Progenitor cell of endocrine pancreas (in vitro differentiated cells): Measurements from ENCODE around the gene SRPK2. TPM values are rescaled to one million over a fixed set of nuclear protein-coding genes. Genes with fewer than 3 reads are reported as not detected.
"Not testable (repeated sequence)": the region's sequence is repeated elsewhere in the genome, so short reads cannot be mapped to it uniquely, and the experiment has no call there.

Experiments
- DNase-seq: peaks from one replicate; pipeline ENCODE4 v3.0.0; 2021; ENCODE audit warnings: low spot score; ENCODE audit not compliant: unreplicated experiment
- H3K27ac Mint-ChIP-seq: 2 replicates; pipeline ENCODE4 v1.8.0; 2021; ENCODE audit warnings: mild to moderate bottlenecking, moderate library complexity, mixed read lengths
- H3K27me3 Mint-ChIP-seq: 2 replicates; pipeline ENCODE4 v1.8.0; 2021; ENCODE audit warnings: mixed read lengths
- H3K36me3 Mint-ChIP-seq: 2 replicates; pipeline ENCODE4 v1.8.0; 2022; ENCODE audit warnings: mixed read lengths; ENCODE audit not compliant: insufficient read depth
- H3K4me1 Mint-ChIP-seq: 2 replicates; pipeline ENCODE4 v1.8.0; 2021; ENCODE audit warnings: low read depth, mixed read lengths
- H3K4me3 Mint-ChIP-seq: 2 replicates; pipeline ENCODE4 v1.8.0; 2021; ENCODE audit warnings: low read depth, mild to moderate bottlenecking, moderate library complexity, mixed read lengths
- H3K9me3 Mint-ChIP-seq: 2 replicates; pipeline ENCODE4 v1.8.0; 2021; ENCODE audit warnings: low read depth, mixed read lengths
- CTCF ChIP-seq: fragments of 200-600 bp; sonication (generic); IDR thresholded peaks from one replicate; pipeline ENCODE4 v1.5.0; 2021; ENCODE audit warnings: antibody characterized with exemption, mild to moderate bottlenecking; ENCODE audit not compliant: unreplicated experiment
- total RNA-seq: library from RNA; stranded (reverse); gene quantifications from 2 replicates; pipeline ENCODE4 v1.2.1, GENCODE V29; 2021

Gene SRPK2
- total RNA-seq, 1 donor from 2014 or later: 78.8 TPM

- Mint-ChIP-seq H3K9me3 (no peaks in the 10 kb centered on the region), H3K4me1 (peaks cover 24% of the 10 kb centered on the region), H3K36me3 (peaks cover 4% of the 10 kb centered on the region), H3K27ac (peak overlapping the region; percentile 33), H3K27me3 (no peaks in the 10 kb centered on the region), H3K4me3 (no peak overlapping the region)
- no peak for TF ChIP-seq CTCF
- DNase-seq: no peak
Measured at GRCh38 chr7:105298439-105298894, 90.3 kb downstream of the SRPK2 start.

GRCh38 chr7:105297985-105298384 is 90.7 kb downstream of the SRPK2 start:
- Mint-ChIP-seq H3K4me3 (no peak overlapping the region), H3K27me3 (no peaks in the 10 kb centered on the region), H3K9me3 (no peaks in the 10 kb centered on the region), H3K27ac (peak overlapping the region; percentile 33), H3K4me1 (peaks cover 24% of the 10 kb centered on the region), H3K36me3 (peaks cover 4% of the 10 kb centered on the region)
- no peak for TF ChIP-seq CTCF
- DNase-seq: no peak

GRCh38 chr7:105297309-105297708 is 91.4 kb downstream of the SRPK2 start:
- H3K9me3 Mint-ChIP-seq: no peaks in the 10 kb centered on the region
- H3K36me3 Mint-ChIP-seq: peaks cover 4% of the 10 kb centered on the region
- no peak overlapping the region for H3K4me3 Mint-ChIP-seq
- no peak for DNase-seq
- H3K4me1 Mint-ChIP-seq: peaks cover 24% of the 10 kb centered on the region
- TF ChIP-seq CTCF: no peak
- no peak overlapping the region for H3K27ac Mint-ChIP-seq
- no peaks in the 10 kb centered on the region for H3K27me3 Mint-ChIP-seq

- DNase-seq: no peak
- no peaks in the 10 kb centered on the region for H3K9me3 Mint-ChIP-seq
- peaks cover under 1% of the 10 kb centered on the region for H3K36me3 Mint-ChIP-seq
- H3K27ac Mint-ChIP-seq: peak overlapping the region; percentile 70
- no peak overlapping the region for H3K4me3 Mint-ChIP-seq
- no peaks in the 10 kb centered on the region for H3K27me3 Mint-ChIP-seq
- TF ChIP-seq CTCF: no peak
- peaks cover 24% of the 10 kb centered on the region for H3K4me1 Mint-ChIP-seq
Measured at GRCh38 chr7:105296491-105296890, 92.2 kb downstream of the SRPK2 start.

GRCh38 chr7:105295596-105296352 is 92.9 kb downstream of the SRPK2 start:
- Mint-ChIP-seq H3K4me1 (peaks cover 24% of the 10 kb centered on the region), H3K27me3 (no peaks in the 10 kb centered on the region), H3K4me3 (no peak overlapping the region), H3K9me3 (no peaks in the 10 kb centered on the region), H3K36me3 (no peaks in the 10 kb centered on the region), H3K27ac (peak overlapping the region; percentile 70)
- no peak for TF ChIP-seq CTCF
- no peak for DNase-seq

GRCh38 chr7:105294482-105294881 is 94.2 kb downstream of the SRPK2 start:
- H3K27ac Mint-ChIP-seq: peak overlapping the region; percentile 45
- H3K4me3 Mint-ChIP-seq, H3K9me3 Mint-ChIP-seq, H3K36me3 Mint-ChIP-seq, DNase-seq, H3K27me3 Mint-ChIP-seq: not testable (repeated sequence)
- H3K4me1 Mint-ChIP-seq: peaks cover 27% of the 10 kb centered on the region
